DOHH2 (cell line): ENCODE measurements around the gene IZUMO4.

Experiments used
- H3F3A ChIP-seq: fragments of 200-600 bp; sonication (generic), shearing (Covaris generic); 2 replicates; pipeline ENCODE4 v1.6.0; 2016; ENCODE audit warnings: antibody characterized with exemption, mild to moderate bottlenecking; ENCODE audit not compliant: control insufficient read depth, insufficient read depth
- H3K27ac ChIP-seq: fragments of 200-600 bp; sonication (generic); 2 replicates; pipeline ENCODE4 v1.5.1; 2014; ENCODE audit warnings: low read depth, mild to moderate bottlenecking, low read length, moderate library complexity
- H3K27me3 ChIP-seq: fragments of 200-600 bp; sonication (generic); 2 replicates; pipeline ENCODE4 v1.6.1; 2014; ENCODE audit warnings: mild to moderate bottlenecking, low read length, mixed read lengths; ENCODE audit not compliant: control insufficient read depth
- H3K36me3 ChIP-seq: fragments of 200-600 bp; sonication (generic); 2 replicates; pipeline ENCODE4 v1.6.1; 2014; ENCODE audit warnings: mild to moderate bottlenecking, low read length, moderate library complexity, mixed read lengths; ENCODE audit not compliant: control insufficient read depth
- H3K4me1 ChIP-seq: fragments of 200-600 bp; sonication (generic); 2 replicates; pipeline ENCODE4 v1.6.1; 2014; ENCODE audit warnings: mild to moderate bottlenecking, low read length, mixed read lengths; ENCODE audit not compliant: control insufficient read depth
- H3K4me2 ChIP-seq: fragments of 200-600 bp; sonication (generic); 2 replicates; pipeline ENCODE4 v1.6.0; 2014; ENCODE audit warnings: mild to moderate bottlenecking, low read length, moderate library complexity
- H3K4me3 ChIP-seq: fragments of 200-600 bp; sonication (generic); 2 replicates; pipeline ENCODE4 v1.5.1; 2014; ENCODE audit warnings: mild to moderate bottlenecking, low read length, mixed read lengths
- H3K79me2 ChIP-seq: fragments of 200-600 bp; sonication (generic); 2 replicates; pipeline ENCODE4 v1.6.1; 2014; ENCODE audit warnings: mild to moderate bottlenecking, low read length, mixed read lengths; ENCODE audit not compliant: control insufficient read depth
- H3K9me2 ChIP-seq: fragments of 200-600 bp; sonication (generic); replicated peaks from 2 replicates; pipeline ENCODE4 v1.6.1; 2014; ENCODE audit warnings: mild to moderate bottlenecking, low read length, mixed read lengths; ENCODE audit not compliant: control insufficient read depth
- H3K9me3 ChIP-seq: fragments of 200-600 bp; sonication (generic); 2 replicates; pipeline ENCODE4 v1.6.1; 2014; ENCODE audit warnings: antibody characterized with exemption, low read length, mixed read lengths; ENCODE audit not compliant: control insufficient read depth, insufficient read depth
- H4K20me1 ChIP-seq: fragments of 200-600 bp; sonication (generic); 2 replicates; pipeline ENCODE4 v1.6.0; 2014; ENCODE audit warnings: low read depth, mild to moderate bottlenecking, antibody characterized with exemption, low read length, moderate library complexity; ENCODE audit not compliant: control insufficient read depth, insufficient read depth
- EZH2phosphoT487 ChIP-seq: fragments of 200-600 bp; sonication (generic); IDR thresholded peaks from 2 replicates; pipeline ENCODE4 v1.6.1; 2017; ENCODE audit warnings: borderline replicate concordance, mild to moderate bottlenecking, antibody characterized with exemption, low read length, moderate library complexity, mixed read lengths
- TF ChIP-seq, protein P1 (sequence below): fragments of 200-600 bp; sonication (generic); IDR thresholded peaks from one replicate; pipeline ENCODE4 v1.5.1; 2014; ENCODE audit warnings: antibody characterized with exemption, mild to moderate bottlenecking, low read depth, low read length; ENCODE audit not compliant: poor library complexity, severe bottlenecking

IZUMO4 gene

DNA sequence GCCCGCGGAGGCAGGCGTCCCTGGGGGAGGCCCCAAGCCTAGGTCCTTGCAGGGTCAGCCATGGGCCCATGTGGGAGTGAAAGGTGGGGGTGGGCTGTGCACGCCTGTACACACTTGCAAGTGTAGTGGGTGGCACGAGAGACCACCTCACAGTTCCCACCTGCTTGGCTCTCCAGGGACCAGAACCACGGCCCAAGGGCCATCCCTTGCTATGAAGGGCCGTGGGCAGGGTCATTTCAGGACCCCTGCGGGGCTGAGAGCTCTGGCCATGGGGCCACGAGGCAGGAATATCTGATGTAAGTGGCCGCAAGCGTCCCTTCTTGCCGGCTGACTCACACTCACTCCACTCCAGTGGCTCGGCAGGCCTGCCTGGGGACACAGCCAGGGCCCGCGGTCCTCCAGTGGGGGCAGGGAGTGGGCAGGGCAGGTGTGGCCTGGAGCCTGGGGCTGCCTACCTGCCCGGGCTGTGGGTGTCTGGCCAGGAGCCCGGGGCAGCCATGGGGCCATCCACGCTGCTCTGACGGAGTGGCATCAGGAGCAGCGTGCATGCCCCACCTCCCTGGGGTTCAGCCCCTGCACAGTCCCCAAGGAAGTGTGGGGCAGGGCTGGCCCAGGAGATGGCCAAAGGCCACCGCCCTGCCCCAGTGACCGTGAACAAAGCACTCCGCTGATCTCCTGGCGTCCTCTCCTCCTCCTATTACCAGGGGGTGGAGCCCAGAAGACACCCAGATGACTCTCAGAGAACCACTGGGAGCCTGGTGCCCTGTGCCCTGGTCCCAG, 37.1 kb upstream of the IZUMO4 start:
- Histone ChIP-seq H3K4me3 (peak overlapping the region; percentile 82), H3K27me3 (no peaks in the 10 kb centered on the region), H3K36me3 (no peaks in the 10 kb centered on the region; the same call in 1 of the 2 replicates), H3F3A (peaks cover 44% of the 10 kb centered on the region), H3K4me2 (peak overlapping the region; percentile 80), H3K27ac (peak overlapping the region; percentile 97), H3K9me3 (no peaks in the 10 kb centered on the region), H3K9me2 (no peaks in the 10 kb centered on the region), H4K20me1 (no peaks in the 10 kb centered on the region), H3K79me2 (peaks cover 31% of the 10 kb centered on the region), H3K4me1 (peaks cover 90% of the 10 kb centered on the region)
- TF ChIP-seq EZH2phosphoT487 = no peak
- TF ChIP-seq, protein P1, sequence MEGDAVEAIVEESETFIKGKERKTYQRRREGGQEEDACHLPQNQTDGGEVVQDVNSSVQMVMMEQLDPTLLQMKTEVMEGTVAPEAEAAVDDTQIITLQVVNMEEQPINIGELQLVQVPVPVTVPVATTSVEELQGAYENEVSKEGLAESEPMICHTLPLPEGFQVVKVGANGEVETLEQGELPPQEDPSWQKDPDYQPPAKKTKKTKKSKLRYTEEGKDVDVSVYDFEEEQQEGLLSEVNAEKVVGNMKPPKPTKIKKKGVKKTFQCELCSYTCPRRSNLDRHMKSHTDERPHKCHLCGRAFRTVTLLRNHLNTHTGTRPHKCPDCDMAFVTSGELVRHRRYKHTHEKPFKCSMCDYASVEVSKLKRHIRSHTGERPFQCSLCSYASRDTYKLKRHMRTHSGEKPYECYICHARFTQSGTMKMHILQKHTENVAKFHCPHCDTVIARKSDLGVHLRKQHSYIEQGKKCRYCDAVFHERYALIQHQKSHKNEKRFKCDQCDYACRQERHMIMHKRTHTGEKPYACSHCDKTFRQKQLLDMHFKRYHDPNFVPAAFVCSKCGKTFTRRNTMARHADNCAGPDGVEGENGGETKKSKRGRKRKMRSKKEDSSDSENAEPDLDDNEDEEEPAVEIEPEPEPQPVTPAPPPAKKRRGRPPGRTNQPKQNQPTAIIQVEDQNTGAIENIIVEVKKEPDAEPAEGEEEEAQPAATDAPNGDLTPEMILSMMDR = no peak

DNA sequence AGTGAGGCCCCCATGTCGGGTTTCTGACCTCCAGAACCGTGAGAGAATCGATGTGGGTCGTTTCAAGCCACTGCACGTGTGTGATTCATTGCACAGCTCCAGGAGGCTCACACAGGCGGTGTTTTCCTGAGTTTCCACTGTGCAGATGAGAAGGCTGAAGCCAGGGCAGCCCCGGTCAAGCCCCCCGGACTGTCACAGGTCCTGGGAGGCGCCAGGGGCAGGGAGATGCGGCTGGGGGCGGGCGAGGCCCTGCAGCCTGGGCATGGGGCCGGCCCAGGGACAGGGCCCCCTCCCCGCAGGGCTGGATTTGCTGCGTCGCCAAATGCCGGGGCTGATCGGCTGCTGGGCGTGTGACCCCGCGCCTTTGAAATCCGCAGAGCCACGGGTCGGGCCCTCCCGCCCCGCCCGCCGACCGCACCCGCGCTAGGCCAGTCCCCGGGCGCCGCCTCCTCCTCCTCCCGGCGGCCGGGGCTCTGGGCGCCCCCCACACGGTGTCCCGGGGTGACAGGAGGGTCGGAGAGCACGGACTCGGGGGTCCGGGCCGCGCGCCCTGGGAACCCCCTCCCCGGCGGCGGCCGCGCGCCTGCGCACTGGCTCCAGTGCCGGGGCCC, 35.7 kb upstream of the IZUMO4 start:
- H3K36me3 ChIP-seq = no peaks in the 10 kb centered on the region; the same call in 1 of the 2 replicates
- H3K4me2 ChIP-seq = peak overlapping the region; percentile 80
- H3K27me3 ChIP-seq = no peaks in the 10 kb centered on the region
- no peaks in the 10 kb centered on the region for H3K9me2 ChIP-seq
- no peaks in the 10 kb centered on the region for H4K20me1 ChIP-seq
- peak overlapping the region; percentile 82 for H3K4me3 ChIP-seq
- H3K79me2 ChIP-seq = peaks cover 35% of the 10 kb centered on the region
- peaks cover 88% of the 10 kb centered on the region for H3K4me1 ChIP-seq
- peak overlapping the region; percentile 97 for H3K27ac ChIP-seq
- peaks cover 46% of the 10 kb centered on the region for H3F3A ChIP-seq
- H3K9me3 ChIP-seq = no peaks in the 10 kb centered on the region
- TF ChIP-seq, protein P1 = no peak
- TF ChIP-seq EZH2phosphoT487 = no peak

DNA sequence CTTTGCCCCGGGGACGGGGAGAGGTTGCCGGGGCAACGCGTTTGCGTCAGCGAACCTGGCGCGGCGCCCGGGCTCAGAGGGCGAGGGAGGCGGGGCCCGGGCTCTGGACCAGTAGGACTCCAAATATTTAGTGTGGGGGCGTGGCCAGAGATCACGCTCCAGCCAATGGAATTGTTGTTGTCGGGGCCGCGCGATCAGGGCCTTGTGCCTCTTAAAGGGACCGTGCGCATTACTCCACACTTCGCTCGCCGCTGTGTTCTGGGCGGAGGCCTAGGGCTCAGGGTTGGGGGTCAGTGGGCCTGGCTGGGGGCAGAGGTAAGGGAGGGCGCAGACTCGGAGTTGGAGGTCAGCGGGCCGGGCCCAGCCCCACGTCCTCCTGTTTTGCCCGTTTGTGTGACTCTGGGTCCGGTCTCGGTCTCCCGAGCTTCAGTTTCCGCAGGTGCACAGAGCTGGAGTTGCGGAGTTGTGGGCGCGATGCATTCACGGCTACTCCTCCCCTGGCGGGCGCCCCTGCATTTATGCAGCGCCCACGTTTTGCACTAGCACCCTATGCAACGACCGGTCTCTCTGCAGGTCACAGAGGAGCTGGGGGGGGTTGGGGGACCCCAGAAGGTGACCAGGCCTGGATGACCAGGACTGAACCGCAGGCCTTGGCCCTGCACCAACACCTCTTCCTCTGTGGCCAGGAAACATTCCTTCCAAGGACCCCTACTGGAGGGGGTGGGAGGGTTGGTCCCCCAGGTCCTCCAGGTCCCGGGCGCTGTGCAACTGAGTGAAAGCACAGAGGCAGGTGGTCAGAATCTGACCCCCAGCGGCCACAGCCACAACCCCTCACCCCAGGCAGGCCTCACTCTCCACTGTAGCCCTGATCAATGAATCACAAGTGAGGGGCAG, 35.0 kb upstream of the IZUMO4 start:
- Histone ChIP-seq H3F3A (peaks cover 51% of the 10 kb centered on the region), H3K79me2 (peaks cover 35% of the 10 kb centered on the region), H3K27ac (peak overlapping the region; percentile 97), H3K4me1 (peaks cover 88% of the 10 kb centered on the region), H3K9me3 (no peaks in the 10 kb centered on the region), H3K4me2 (peak overlapping the region; percentile 80), H3K36me3 (no peaks in the 10 kb centered on the region; the same call in 1 of the 2 replicates), H3K4me3 (peak overlapping the region; percentile 82), H4K20me1 (no peaks in the 10 kb centered on the region), H3K27me3 (no peaks in the 10 kb centered on the region), H3K9me2 (no peaks in the 10 kb centered on the region)
- TF ChIP-seq, protein P1 = peak; percentile 57
- TF ChIP-seq EZH2phosphoT487 = no peak
